ENCODE results near the gene RCN1.
"Not testable (repeated sequence)": the region's sequence is repeated elsewhere in the genome, so short reads cannot be mapped to it uniquely, and the experiment has no call there.

RCN1 gene

GRCh38 chr11:32109592-32109991, 18.7 kb downstream of the RCN1 start:
- in situ Hi-C loops (cut with MboI; ENCODE audit: low sequenced_read_pairs), result no loop called here

DNA sequence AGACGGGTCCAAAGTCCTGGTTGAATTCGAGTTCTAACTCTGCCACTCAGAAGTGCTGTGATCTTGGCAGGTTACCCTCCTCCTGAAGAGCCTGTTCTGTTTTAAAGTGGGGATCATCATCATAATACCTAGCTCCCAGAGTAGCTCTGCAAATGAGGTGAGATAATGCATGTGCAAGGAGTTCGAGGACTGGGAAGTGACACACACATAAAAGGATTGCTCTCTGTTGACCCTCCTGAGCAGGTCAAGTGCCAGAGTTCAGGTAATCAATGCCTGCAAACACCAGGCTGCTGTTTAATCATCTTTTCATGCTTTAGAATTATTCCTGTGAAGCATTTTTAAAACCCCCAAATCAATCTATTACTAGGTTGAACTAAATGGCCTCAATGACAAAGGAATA, 19.9 kb downstream of the RCN1 start:
- in situ Hi-C loops (cut with MboI; ENCODE audit: low sequenced_read_pairs), result no loop called here

GRCh38 chr11:32113200-32113919, 22.5 kb downstream of the RCN1 start:
- in situ Hi-C loops (cut with MboI; ENCODE audit: low sequenced_read_pairs), result no loop called here

DNA sequence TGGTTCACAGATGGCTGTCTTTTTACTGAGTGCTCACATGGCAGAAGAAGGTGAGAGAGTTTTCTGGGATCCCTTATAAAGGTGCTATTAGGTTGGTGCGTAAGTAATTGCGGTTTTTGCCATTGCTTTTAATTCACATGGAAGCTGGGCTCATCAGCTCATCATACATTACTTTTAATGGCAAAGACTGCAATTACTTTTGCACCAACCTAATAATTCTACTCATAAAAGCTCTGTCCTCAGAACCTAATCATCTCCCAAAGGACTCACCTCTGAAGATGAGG, 23.0 kb downstream of the RCN1 start:
- in situ Hi-C loops (cut with MboI; ENCODE audit: low sequenced_read_pairs), result no loop called here

- in situ Hi-C loops (cut with MboI; ENCODE audit: low sequenced_read_pairs), result no loop called here
Measured at GRCh38 chr11:32115446-32115845, 24.6 kb downstream of the RCN1 start.

DNA sequence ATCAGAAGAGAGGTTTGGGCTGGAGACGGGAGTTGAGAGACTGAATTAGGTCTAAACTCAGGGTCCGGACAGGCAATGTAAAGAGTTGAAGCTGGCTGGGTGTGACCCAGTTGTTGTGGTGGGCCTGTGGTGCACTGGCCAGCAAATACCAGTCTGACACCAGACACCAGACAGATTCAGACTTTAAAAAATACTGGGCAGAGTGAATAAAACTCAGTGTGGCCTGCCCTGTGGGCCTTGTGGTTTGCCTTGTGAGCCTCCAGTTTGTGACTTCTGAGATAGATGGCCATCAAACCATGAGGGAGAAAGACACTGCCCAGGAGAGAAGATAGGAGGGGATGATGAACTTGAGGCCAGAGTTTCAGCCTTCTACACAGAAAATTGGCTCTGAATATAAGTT, 25.8 kb downstream of the RCN1 start:
- in situ Hi-C loops (cut with MboI; ENCODE audit: low sequenced_read_pairs), result no loop called here

DNA sequence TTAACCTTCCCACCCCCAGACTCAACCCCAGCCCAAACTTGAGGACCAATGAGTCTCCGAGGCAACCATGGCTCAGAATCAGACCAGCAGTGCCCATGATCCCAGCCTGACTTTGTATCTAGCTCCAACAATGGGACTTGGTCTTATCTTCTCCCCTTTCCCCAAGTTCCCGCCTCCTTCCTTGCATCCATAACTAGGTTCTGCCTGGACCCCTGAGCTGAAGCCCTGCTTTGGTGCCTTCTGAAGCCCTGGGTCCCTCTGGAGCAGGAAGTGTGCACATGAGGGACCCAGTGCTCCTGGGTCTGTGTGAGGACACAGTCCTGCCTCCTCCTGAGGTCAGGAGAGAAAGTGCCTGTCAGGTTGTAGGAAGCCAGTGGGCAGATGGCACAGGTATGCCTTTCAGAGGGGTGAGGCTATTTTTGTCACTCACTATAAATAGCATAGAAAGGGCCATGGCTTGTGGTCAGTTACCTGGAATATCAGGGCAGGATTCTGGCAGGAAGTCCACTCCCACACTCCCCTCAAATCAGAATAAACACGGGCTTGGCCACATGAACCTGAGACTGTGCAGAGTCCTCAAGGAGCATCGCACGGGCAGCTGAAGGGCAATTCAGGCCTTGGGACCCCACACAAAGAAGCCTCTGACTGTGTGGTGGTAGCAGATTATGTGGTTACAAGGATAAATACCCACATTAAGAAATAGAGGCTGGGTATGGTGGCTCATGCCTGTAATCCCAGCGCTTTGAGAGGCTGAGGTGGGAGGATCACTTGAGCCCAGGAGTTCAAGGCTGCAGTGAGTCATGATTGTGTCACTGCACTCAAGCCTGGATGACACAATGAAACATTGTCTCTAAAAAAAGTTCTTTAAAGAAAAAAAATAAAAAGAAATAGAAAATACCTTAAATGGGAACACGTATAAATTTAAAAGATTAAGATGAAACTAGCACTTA, 27.4 kb downstream of the RCN1 start:
- in situ Hi-C loops (cut with MboI; ENCODE audit: low sequenced_read_pairs), result no loop called here

- in situ Hi-C loops (cut with MboI; ENCODE audit: low sequenced_read_pairs), result not testable (repeated sequence)
Measured at GRCh38 chr11:32119139-32119538, 28.3 kb downstream of the RCN1 start.

DNA sequence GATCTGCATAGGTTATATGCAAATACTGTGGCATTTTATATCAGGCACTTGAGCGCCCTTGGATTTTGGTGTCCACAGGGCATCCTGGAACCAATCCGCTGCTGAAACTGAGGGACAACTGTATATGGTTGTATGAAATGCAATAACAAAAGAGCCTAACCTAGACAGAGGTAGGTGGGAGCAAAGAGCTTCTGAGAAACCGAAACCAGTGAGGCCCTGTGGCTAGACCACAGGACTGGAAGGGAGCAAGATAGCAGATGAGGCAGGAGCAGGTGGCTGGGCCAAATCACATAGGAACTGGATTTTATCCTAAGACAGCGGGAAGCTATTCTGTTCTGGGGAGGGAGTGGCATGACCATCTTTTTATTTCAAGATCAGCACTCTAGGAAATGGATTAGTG, 30.1 kb downstream of the RCN1 start:
- in situ Hi-C loops (cut with MboI; ENCODE audit: low sequenced_read_pairs), result no loop called here

DNA sequence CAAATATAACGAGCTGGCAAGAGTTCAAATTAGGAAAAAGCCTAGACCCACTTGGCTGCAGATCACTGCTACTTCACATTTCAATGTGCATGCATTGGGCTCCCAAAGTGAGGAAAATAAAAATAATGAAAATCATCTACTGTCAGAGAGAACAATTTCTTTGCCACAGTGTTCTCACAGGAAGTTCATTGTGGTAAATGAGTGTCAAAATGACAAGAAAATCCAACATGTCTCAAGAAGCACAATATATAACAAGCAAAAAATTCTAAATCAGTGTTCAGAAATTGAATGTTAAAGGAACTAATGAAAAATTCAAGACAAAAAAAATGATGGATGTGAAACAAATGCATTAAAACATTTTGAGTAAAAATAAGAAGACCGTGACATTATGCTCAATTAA, 31.3 kb downstream of the RCN1 start:
- in situ Hi-C loops (cut with MboI; ENCODE audit: low sequenced_read_pairs), result no loop called here

GRCh38 chr11:32131321-32131720, 40.4 kb downstream of the RCN1 start:
- in situ Hi-C loops (cut with MboI; ENCODE audit: low sequenced_read_pairs), result no loop called here

DNA sequence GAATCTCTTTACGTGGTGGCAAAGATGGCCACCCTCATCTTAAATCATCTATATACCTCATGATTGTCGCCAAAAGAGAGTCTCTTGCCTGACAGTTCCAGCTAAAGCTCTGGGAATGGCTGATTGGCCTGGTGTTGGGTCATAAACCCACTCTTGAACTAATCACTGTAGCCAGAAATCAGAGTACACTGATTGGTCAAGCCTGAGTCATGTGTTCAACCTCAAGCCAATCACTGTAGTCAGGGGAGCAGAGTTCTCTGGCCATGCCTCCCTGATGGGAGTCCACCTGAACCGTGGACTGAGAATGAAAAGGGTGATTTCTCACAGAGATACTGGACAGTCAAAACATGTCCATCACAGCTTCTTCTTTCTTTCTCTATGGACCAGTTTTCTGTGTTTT, 45.8 kb downstream of the RCN1 start:
- in situ Hi-C loops (cut with MboI; ENCODE audit: low sequenced_read_pairs), result no loop called here

DNA sequence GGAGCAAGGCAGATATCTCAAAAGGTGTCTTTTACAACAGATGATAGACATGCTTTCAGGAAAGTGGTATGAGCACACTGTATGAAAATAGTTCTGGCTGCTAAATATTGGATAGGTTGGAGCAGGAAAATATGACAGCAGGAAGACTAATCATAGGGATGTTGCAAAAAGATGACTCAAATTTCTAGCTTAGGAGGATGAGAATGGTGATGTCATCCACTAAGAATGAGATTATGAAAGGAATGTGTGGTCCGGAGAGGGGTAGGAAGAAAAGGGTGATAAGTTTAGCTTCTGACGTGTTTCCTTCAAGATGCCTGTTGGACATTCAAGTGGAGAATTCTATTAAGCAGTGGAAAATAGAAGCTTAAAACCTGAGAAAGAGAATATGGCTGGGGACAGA, 46.4 kb downstream of the RCN1 start:
- in situ Hi-C loops (cut with MboI; ENCODE audit: low sequenced_read_pairs), result no loop called here

- in situ Hi-C loops (cut with MboI; ENCODE audit: low sequenced_read_pairs), result no loop called here
Measured at GRCh38 chr11:32137869-32138268, 47.0 kb downstream of the RCN1 start.

- in situ Hi-C loops (cut with MboI; ENCODE audit: low sequenced_read_pairs), result no loop called here
Measured at GRCh38 chr11:32138902-32139301, 48.0 kb downstream of the RCN1 start.

DNA sequence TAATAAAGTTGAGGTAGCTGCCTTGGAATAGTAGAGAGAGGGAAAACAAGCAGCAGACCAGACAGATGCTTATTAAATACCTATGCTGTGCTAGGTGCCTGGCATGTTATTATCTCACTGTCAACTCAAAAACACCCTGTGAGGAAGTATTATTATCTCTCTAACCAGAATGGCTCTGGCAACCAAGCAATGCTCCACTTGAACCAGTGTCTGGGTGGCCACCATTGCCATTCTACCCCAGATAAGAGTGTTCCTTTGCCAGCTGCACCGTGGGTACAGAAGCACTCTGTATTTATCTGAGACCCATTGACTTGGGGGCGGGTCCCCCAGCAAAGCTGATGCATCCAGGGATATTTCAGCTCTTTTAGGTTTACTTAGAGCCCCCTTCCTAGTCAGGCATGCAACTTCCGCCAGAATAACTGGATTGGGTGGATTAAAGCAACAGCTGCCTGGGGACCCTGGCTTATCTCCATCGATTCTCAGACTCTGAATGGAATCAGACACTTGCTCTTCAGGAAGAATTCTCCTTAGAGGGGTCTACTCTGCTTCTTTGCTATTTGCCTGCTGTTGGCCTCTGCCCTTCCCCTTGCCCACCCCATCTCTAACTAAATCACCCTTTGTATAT, 49.1 kb downstream of the RCN1 start:
- in situ Hi-C loops (cut with MboI; ENCODE audit: low sequenced_read_pairs), result no loop called here

GRCh38 chr11:32141745-32142546, 51.1 kb downstream of the RCN1 start:
- in situ Hi-C loops (cut with MboI; ENCODE audit: low sequenced_read_pairs), result no loop called here

GRCh38 chr11:32143378-32143777, 52.5 kb downstream of the RCN1 start:
- in situ Hi-C loops (cut with MboI; ENCODE audit: low sequenced_read_pairs), result no loop called here

DNA sequence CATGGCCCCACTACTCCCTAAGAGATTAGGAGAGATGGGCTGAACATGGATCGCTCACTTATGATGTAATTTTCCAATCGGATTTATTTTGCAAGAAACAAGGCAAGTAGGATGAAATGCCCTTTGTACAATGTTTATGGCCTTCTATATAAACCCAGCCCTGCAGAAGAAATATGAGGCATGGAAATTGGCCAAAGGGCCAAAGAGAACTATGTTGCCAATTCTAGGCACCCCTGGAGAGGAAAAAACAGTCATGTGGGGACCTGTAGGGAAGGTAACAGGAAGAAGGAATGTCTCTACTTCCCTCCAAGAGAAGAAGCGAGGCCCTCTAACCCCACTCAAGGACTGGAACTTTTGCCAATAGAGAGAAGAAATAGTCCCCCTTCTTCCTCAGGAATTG, 54.4 kb downstream of the RCN1 start:
- in situ Hi-C loops (cut with MboI; ENCODE audit: low sequenced_read_pairs), result no loop called here

GRCh38 chr11:32148895-32149294, 58.0 kb downstream of the RCN1 start:
- in situ Hi-C loops (cut with MboI; ENCODE audit: low sequenced_read_pairs), result no loop called here

DNA sequence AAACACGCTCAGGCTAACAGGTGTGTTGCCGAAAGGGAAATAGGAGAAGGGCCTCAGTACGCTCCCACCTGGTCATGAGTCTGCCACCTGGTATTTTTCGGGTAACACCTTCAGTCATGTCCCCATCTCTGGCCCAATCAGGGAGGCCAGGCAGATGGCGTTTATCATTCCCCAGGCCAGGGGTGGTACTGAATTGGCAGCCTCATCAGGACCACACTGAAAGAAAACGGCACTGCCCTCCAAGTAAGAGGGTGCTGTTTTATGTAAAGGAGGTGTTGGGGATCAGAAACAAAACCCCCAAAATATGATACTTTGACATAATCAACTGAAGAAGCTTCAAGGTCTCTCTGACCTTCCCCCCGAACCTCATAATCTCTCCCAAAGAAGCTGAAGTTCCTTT, 58.9 kb downstream of the RCN1 start:
- in situ Hi-C loops (cut with MboI; ENCODE audit: low sequenced_read_pairs), result no loop called here

Measured in hTERT RPE-1 (cell line).